Measurements from ENCODE around the gene EML4. TPM values are rescaled to one million over a fixed set of nuclear protein-coding genes. Genes with fewer than 3 reads are reported as not detected.
A peak's percentile ranks its signal among the peaks of the same experiment; 100 is the strongest.

EML4 gene
- total and polyA plus RNA-seq, 2 of the 13 experiments (the other 11 are each of a cell fraction or from before 2014, with no cell fraction given) = 243 to 476 TPM

DNA sequence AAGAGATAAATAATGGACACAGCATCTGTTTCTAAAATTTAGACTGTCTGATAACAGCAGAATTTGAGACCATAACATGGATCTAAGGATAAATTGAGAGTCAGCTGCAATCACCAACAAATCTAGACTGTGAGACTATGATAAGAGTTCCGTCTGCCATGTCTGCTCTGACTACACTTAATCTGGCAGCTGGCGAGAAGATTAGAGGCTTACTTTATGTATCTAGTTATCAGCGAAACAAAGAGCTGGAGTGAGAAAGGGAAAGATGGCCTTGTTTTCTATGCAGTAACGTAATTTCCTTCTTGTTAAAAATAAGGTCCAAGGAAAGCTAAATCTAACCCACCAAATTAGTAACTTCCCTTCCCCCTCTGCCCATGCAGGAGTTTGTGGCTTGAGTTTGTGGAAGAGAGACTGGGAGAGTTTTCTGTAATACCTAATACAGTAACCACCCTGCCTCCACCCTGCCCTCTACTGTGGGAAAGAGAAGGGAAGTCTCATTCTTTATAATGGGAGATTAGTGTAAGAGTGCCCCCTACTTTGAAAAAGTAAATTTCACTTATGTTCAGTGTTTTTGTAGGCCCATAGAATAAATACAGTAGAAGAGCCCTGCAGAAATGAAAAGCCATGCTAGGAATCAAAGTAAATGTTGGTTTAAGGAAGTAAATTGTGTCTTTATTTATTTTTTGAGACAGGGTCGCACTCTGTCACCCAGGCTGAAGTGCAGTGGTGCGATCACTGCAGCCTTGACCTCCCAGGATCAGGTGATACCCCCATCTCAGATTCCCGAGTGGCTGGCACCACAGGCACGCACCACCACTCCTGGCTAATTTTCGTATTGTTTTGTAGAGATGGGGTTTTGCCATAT, 27.5 kb downstream of the EML4 start (continued):
- TF ChIP-seq, protein P1, sequence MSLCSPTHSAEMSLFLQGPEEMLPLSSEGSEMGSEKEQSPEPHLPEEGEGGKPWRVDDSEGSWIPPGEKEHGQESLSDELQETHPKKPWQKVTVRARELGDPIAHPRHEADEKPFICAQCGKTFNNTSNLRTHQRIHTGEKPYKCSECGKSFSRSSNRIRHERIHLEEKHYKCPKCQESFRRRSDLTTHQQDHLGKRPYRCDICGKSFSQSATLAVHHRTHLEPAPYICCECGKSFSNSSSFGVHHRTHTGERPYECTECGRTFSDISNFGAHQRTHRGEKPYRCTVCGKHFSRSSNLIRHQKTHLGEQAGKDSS (CRISPR knock-in tag; IDR thresholded peaks at IDR 0.05; ENCODE audit: borderline replicate concordance, low read depth) = peak; percentile 76; the same call in 1 of the 2 replicates
- TF ChIP-seq SMAD3 (CRISPR knock-in tag; IDR thresholded peaks at IDR 0.05) = peak; percentile 59; the same call in 1 of the 2 replicates
- TF ChIP-seq, protein P2, sequence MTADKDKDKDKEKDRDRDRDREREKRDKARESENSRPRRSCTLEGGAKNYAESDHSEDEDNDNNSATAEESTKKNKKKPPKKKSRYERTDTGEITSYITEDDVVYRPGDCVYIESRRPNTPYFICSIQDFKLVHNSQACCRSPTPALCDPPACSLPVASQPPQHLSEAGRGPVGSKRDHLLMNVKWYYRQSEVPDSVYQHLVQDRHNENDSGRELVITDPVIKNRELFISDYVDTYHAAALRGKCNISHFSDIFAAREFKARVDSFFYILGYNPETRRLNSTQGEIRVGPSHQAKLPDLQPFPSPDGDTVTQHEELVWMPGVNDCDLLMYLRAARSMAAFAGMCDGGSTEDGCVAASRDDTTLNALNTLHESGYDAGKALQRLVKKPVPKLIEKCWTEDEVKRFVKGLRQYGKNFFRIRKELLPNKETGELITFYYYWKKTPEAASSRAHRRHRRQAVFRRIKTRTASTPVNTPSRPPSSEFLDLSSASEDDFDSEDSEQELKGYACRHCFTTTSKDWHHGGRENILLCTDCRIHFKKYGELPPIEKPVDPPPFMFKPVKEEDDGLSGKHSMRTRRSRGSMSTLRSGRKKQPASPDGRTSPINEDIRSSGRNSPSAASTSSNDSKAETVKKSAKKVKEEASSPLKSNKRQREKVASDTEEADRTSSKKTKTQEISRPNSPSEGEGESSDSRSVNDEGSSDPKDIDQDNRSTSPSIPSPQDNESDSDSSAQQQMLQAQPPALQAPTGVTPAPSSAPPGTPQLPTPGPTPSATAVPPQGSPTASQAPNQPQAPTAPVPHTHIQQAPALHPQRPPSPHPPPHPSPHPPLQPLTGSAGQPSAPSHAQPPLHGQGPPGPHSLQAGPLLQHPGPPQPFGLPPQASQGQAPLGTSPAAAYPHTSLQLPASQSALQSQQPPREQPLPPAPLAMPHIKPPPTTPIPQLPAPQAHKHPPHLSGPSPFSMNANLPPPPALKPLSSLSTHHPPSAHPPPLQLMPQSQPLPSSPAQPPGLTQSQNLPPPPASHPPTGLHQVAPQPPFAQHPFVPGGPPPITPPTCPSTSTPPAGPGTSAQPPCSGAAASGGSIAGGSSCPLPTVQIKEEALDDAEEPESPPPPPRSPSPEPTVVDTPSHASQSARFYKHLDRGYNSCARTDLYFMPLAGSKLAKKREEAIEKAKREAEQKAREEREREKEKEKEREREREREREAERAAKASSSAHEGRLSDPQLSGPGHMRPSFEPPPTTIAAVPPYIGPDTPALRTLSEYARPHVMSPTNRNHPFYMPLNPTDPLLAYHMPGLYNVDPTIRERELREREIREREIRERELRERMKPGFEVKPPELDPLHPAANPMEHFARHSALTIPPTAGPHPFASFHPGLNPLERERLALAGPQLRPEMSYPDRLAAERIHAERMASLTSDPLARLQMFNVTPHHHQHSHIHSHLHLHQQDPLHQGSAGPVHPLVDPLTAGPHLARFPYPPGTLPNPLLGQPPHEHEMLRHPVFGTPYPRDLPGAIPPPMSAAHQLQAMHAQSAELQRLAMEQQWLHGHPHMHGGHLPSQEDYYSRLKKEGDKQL (CRISPR knock-in tag; IDR thresholded peaks at IDR 0.05; ENCODE audit: low read depth) = no peak
- no peak for TF ChIP-seq ZNF816 (CRISPR knock-in tag; IDR thresholded peaks at IDR 0.05; ENCODE audit: borderline replicate concordance)
- TF ChIP-seq ZNF101 (CRISPR knock-in tag; IDR thresholded peaks at IDR 0.05; ENCODE audit: borderline replicate concordance, low read depth) = no peak
- TF ChIP-seq PHB2 (IDR thresholded peaks at IDR 0.05; ENCODE audit: partially characterized antibody) = no peak
- TF ChIP-seq ASH2L (IDR thresholded peaks at IDR 0.05; ENCODE audit: insufficient read length, low read depth, low read length) = peak; percentile 41
- peak; percentile 89; the same call in 1 of the 2 replicates for TF ChIP-seq ISL2 (CRISPR knock-in tag; IDR thresholded peaks at IDR 0.05)
- TF ChIP-seq RBFOX2 (IDR thresholded peaks at IDR 0.05; ENCODE audit: low read depth, low read length) = peak; percentile 19; the same call in 1 of the 2 replicates
- TF ChIP-seq ZNF281 (CRISPR knock-in tag; IDR thresholded peaks at IDR 0.05; ENCODE audit: borderline replicate concordance) = peak; percentile 22; the same call in 1 of the 2 replicates
- no peak for TF ChIP-seq SP2 (CRISPR knock-in tag; IDR thresholded peaks at IDR 0.05)
- TF ChIP-seq ZNF777 (CRISPR knock-in tag; IDR thresholded peaks at IDR 0.05) = no peak
- peak; percentile 76; the same call in 1 of the 2 replicates for TF ChIP-seq HOMEZ (CRISPR knock-in tag; IDR thresholded peaks at IDR 0.05; ENCODE audit: low read depth)
- no peak for TF ChIP-seq RBM39 (IDR thresholded peaks at IDR 0.05; ENCODE audit: low read depth, low read length, poor library complexity, severe bottlenecking)
- TF ChIP-seq GABPA (IDR thresholded peaks at IDR 0.05; ENCODE audit: low read depth, low read length) = no peak
- TF ChIP-seq GABPA (CRISPR knock-in tag; IDR thresholded peaks at IDR 0.05; ENCODE audit: low read depth) = no peak; the same call in 1 of the 2 replicates
- TF ChIP-seq ZNF263 (CRISPR knock-in tag; IDR thresholded peaks at IDR 0.05) = no peak
- no peak for TF ChIP-seq SMAD1 (CRISPR knock-in tag; IDR thresholded peaks at IDR 0.05; ENCODE audit: borderline replicate concordance, low read depth)

Measured in HepG2 (cell line).